Fibroblast of lung (primary cell): ENCODE measurements around the gene IRF7. TPM values are rescaled to one million over a fixed set of nuclear protein-coding genes. Genes with fewer than 3 reads are reported as not detected.

ENCODE experiments used
- DNase-seq, 2 donors: peaks; one replicate each; pipeline versions ENCODE4 v3.0.0 to v3.0.0-alpha.2; 2010; ENCODE audit warnings: low read depth in 2 of 2
- H2AFZ ChIP-seq: 2 replicates; pipeline ENCODE4 v1.5.1; 2012; ENCODE audit warnings: low read length, control low read depth, inconsistent platforms
- H3K27ac ChIP-seq: 2 replicates; pipeline ENCODE4 v1.5.1; 2011; ENCODE audit warnings: low read length, control low read depth; ENCODE audit not compliant: insufficient read depth
- H3K27me3 ChIP-seq: 2 replicates; pipeline ENCODE4 v1.5.1; 2011; ENCODE audit warnings: mild to moderate bottlenecking, low read length; ENCODE audit not compliant: control insufficient read depth, insufficient read depth
- H3K36me3 ChIP-seq: 2 replicates; pipeline ENCODE4 v1.5.1; 2011; ENCODE audit warnings: low read length; ENCODE audit not compliant: control insufficient read depth, insufficient read depth
- H3K4me1 ChIP-seq: 2 replicates; pipeline ENCODE4 v1.5.1; 2011; ENCODE audit warnings: low read length; ENCODE audit not compliant: control insufficient read depth, insufficient read depth; ENCODE audit errors: extremely low read depth
- H3K4me2 ChIP-seq: 2 replicates; pipeline ENCODE4 v1.5.1; 2011; ENCODE audit warnings: low read length, control low read depth; ENCODE audit not compliant: insufficient read depth; ENCODE audit errors: extremely low read depth
- H3K4me3 ChIP-seq, 4 experiments: fragments of 200-600 bp in 1 of 4; sonication (generic) in 1 of 4; replicated peaks in 1 of 4; 2 replicates each; pipeline ENCODE4 v1.5.1; 2011 to 2016; ENCODE audit warnings: low read length in 4 of 4, low read depth in 3 of 4, mild to moderate bottlenecking in 3 of 4, control low read depth in 2 of 4, inconsistent platforms in 1 of 4, mixed read lengths in 1 of 4; ENCODE audit not compliant: insufficient read depth in 1 of 4; ENCODE audit errors: control extremely low read depth in 1 of 4
- H3K79me2 ChIP-seq: 2 replicates; pipeline ENCODE4 v1.5.1; 2012; ENCODE audit warnings: mild to moderate bottlenecking, low read length, inconsistent platforms; ENCODE audit not compliant: control insufficient read depth, insufficient read depth
- H3K9ac ChIP-seq: 2 replicates; pipeline ENCODE4 v1.5.1; 2011; ENCODE audit warnings: mild to moderate bottlenecking, low read length, control low read depth; ENCODE audit not compliant: insufficient read depth
- H3K9me3 ChIP-seq: 2 replicates; pipeline ENCODE4 v1.5.1; 2012; ENCODE audit warnings: low read depth, low read length; ENCODE audit not compliant: control insufficient read depth, insufficient read depth
- H4K20me1 ChIP-seq: 2 replicates; pipeline ENCODE4 v1.5.1; 2011; ENCODE audit warnings: low read length; ENCODE audit not compliant: control insufficient read depth, insufficient read depth; ENCODE audit errors: extremely low read depth
- CTCF ChIP-seq, 2 donors: IDR thresholded peaks in 1 of 2; conservative IDR thresholded peaks in 1 of 2; 1 replicate in 1 of 2; 2 replicates in 1 of 2; pipeline ENCODE4 v1.5.1; 2011 to 2012; ENCODE audit warnings: low read length in 2 of 2, control low read depth in 1 of 2, inconsistent platforms in 1 of 2, low read depth in 1 of 2, mild to moderate bottlenecking in 1 of 2
- EZH2 ChIP-seq: IDR thresholded peaks from 2 replicates; pipeline ENCODE4 v1.5.1; 2012; ENCODE audit warnings: low read length, control low read depth, mild to moderate bottlenecking; ENCODE audit errors: missing control alignments
- polyA plus RNA-seq, 2 donors: library from polyadenylated mRNA; depleted of rRNA in 1 of 2; stranded (reverse) in 1 of 2; unstranded in 1 of 2; fragments of >200 nt; gene quantifications; 2 replicates each; pipeline ENCODE4 v1.2.1, GENCODE V29; 2011 to 2012; ENCODE audit warnings: missing spikeins in 1 of 2
- total RNA-seq: library from RNA; depleted of rRNA; stranded (reverse); fragments of >200 nt; gene quantifications from 2 replicates; pipeline ENCODE4 v1.2.1, GENCODE V29; 2014

IRF7 gene
- total and polyA plus RNA-seq, 2 donors (not counting 1 experiment from before 2014, with no cell fraction given) = 1.6 to 9.1 TPM

GRCh38 chr11:641806-642370 is 26.1 kb upstream of the IRF7 start:
- Histone ChIP-seq H4K20me1 (no peaks in the 10 kb centered on the region), H2AFZ (no peak overlapping the region), H3K4me1 (no peaks in the 10 kb centered on the region), H3K9me3 (no peaks in the 10 kb centered on the region), H3K4me3 (no peak overlapping the region), H3K27ac (no peak overlapping the region), H3K36me3 (peaks cover 8% of the 10 kb centered on the region), H3K79me2 (no peaks in the 10 kb centered on the region), H3K27me3 (peaks cover 5% of the 10 kb centered on the region), H3K9ac (no peak overlapping the region), H3K4me2 (no peak overlapping the region)
- TF ChIP-seq EZH2 (no peak), CTCF (conservative IDR thresholded peaks at IDR 0.05 in 1 of 2, IDR thresholded peaks at IDR 0.05 in 1 of 2; ENCODE audit: low read depth in 1 of 2, low read length in 2 of 2) (no peak)
- DNase-seq = no peak

GRCh38 chr11:640021-640706 is 24.4 kb upstream of the IRF7 start:
- Histone ChIP-seq H3K79me2 (no peaks in the 10 kb centered on the region), H3K27ac (no peak overlapping the region), H3K9me3 (no peaks in the 10 kb centered on the region), H3K4me2 (no peak overlapping the region), H3K36me3 (peaks cover 8% of the 10 kb centered on the region), H3K4me3 (no peak overlapping the region), H3K27me3 (peaks cover 5% of the 10 kb centered on the region), H2AFZ (no peak overlapping the region), H3K4me1 (no peaks in the 10 kb centered on the region), H4K20me1 (no peaks in the 10 kb centered on the region), H3K9ac (no peak overlapping the region)
- TF ChIP-seq CTCF (conservative IDR thresholded peaks at IDR 0.05 in 1 of 2, IDR thresholded peaks at IDR 0.05 in 1 of 2; ENCODE audit: low read depth in 1 of 2, low read length in 2 of 2) = no peak
- no peak for TF ChIP-seq EZH2
- no peak for DNase-seq

GRCh38 chr11:639332-639955 is 23.7 kb upstream of the IRF7 start:
- no peaks in the 10 kb centered on the region for H3K79me2 ChIP-seq
- H3K4me3 ChIP-seq = no peak overlapping the region
- H4K20me1 ChIP-seq = no peaks in the 10 kb centered on the region
- no peak overlapping the region for H3K4me2 ChIP-seq
- H3K4me1 ChIP-seq = no peaks in the 10 kb centered on the region
- no peak overlapping the region for H3K9ac ChIP-seq
- H3K36me3 ChIP-seq = peaks cover 8% of the 10 kb centered on the region
- no peak overlapping the region for H3K27ac ChIP-seq
- no peaks in the 10 kb centered on the region for H3K9me3 ChIP-seq
- TF ChIP-seq CTCF (conservative IDR thresholded peaks at IDR 0.05 in 1 of 2, IDR thresholded peaks at IDR 0.05 in 1 of 2; ENCODE audit: low read depth in 1 of 2, low read length in 2 of 2) = no peak
- TF ChIP-seq EZH2 = no peak
- no peak overlapping the region for H2AFZ ChIP-seq
- DNase-seq = no peak
- H3K27me3 ChIP-seq = peaks cover 5% of the 10 kb centered on the region
